Body of pancreas (tissue), 4 donors: ENCODE results near the gene TINCR.

ENCODE experiments used
- POLR2A ChIP-seq, 3 donors: fragments of 450-650 bp; IDR thresholded peaks; one replicate each; pipeline ENCODE4 v1.6.1; 2016; ENCODE audit warnings: antibody characterized with exemption in 3 of 3, mild to moderate bottlenecking in 2 of 3
- TF ChIP-seq, protein P1 (sequence below), 7 experiments: fragments of 450-650 bp in 4 of 7; fragments of 200-600 bp in 3 of 7; sonication (generic) in 3 of 7; IDR thresholded peaks; one replicate each; pipeline ENCODE4 v1.5.1; 2016 to 2019; ENCODE audit warnings: antibody characterized with exemption in 7 of 7

DNA sequence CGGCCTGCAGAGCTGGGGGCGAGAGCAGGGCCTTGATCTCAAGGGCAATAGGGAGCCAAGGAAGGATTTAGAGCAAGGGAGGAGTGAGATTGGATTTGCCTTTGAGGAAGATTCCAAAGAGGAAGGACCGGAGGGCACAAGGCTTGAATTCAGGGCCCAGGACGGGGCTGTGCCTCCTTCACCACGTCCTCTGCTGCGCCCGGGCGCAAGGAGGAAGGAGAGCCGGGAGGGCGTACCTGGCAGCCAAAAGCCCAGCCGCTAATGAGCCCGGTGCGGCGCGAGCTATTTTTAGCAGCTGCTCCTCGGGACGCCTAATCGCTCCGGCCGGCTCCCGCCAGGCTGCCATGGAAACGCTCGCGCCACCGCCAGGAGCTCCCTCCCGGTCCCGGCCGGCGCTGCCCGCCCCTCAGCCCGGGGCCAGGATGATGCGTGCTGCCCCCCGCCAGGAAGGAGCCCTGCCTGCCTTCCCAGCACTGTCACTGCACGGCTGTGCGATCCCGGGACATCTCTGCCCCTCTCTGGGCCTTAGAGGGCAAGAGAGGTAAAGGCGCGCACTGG, 31.3 kb downstream of the TINCR start:
- TF ChIP-seq, protein P1, sequence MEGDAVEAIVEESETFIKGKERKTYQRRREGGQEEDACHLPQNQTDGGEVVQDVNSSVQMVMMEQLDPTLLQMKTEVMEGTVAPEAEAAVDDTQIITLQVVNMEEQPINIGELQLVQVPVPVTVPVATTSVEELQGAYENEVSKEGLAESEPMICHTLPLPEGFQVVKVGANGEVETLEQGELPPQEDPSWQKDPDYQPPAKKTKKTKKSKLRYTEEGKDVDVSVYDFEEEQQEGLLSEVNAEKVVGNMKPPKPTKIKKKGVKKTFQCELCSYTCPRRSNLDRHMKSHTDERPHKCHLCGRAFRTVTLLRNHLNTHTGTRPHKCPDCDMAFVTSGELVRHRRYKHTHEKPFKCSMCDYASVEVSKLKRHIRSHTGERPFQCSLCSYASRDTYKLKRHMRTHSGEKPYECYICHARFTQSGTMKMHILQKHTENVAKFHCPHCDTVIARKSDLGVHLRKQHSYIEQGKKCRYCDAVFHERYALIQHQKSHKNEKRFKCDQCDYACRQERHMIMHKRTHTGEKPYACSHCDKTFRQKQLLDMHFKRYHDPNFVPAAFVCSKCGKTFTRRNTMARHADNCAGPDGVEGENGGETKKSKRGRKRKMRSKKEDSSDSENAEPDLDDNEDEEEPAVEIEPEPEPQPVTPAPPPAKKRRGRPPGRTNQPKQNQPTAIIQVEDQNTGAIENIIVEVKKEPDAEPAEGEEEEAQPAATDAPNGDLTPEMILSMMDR (IDR thresholded peaks at IDR 0.05), result no peak
- no peak for TF ChIP-seq POLR2A (IDR thresholded peaks at IDR 0.05)
